ENCODE results near the gene NLRP9.
A peak's percentile ranks its signal among the peaks of the same experiment; 100 is the strongest.

NLRP9 gene

DNA sequence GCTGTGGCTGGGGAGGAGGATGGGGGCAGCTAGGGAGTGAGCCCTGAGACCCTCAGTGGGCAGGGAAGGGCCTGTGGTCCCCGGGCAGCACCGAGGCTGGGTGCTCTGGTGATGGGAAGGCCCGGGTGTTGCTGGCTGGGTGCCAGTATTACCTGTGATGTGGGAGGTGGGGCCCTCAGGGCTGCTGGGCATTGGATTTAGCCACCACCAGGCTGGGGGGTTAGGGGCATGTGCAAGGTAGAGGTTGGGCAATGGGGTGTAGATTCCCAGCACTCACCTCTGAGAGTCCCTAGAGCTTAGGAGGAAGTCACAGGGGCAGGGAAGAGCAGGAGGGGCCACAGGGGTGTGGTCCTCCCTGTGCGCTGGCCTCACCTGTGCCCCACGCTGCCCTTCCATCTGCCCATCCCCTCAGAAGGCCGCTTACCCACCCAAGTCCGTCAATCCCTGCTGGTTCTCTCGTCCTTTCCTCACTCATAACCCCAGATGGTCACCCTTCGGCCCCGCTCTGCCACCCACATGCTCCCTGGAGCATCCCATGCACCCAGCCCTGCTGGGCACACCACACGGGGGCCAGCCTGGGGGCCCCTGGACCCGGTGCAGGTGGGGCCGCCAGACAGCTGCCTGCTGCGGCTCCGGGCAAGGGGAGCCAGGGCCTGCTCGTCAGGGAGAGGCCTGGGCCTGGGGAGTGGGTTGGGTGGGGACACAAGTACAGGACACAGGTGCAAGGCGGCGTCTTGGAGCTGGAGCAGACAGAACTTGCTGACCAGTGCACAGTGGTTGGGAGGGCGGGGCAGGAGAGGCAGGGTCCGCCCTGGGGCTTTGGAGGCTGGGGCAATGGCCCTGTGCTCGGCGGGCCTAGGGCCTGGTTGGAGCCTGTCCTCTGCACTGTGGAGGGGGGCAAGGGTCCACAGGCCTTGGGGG lies 50.7 kb downstream of the NLRP9 start:
- no peak for DNase-seq

DNA sequence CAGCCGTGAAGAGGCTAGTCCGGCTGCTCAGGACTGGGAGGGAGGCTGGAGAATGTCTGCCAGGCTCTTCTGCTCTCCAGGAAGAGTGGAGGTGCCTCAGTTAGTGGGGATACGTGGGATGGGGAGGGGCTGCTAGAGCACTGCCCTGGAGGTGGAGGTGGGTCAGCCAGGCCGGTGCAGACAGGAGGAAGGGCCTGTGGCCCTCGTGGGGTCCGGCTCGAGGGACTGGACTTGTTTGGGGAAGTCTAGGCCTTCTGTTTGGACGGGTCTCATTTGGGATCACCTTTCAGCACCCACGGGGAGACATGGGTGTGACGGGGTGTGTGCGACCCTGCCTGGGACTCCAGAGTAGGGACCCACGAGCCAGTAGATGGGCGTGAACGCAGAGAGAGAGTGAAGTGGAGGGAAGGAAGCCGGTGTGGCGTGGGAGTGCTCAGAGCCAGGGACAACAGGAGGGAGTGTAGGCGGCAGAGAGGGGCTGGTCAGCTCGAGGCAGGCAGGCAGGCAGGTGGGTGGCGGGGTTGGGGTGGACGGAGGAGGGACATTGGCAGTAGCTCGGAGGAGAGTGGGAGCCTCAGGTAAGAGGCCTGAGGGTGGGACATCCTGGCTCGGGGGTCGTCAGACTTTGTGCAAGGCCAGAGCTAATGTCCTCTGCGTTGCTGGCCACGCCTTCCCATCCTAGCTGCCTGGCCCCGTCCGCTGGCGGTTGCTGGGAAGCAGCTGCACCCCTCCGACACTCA lies 51.7 kb downstream of the NLRP9 start:
- DNase-seq, result no peak

DNA sequence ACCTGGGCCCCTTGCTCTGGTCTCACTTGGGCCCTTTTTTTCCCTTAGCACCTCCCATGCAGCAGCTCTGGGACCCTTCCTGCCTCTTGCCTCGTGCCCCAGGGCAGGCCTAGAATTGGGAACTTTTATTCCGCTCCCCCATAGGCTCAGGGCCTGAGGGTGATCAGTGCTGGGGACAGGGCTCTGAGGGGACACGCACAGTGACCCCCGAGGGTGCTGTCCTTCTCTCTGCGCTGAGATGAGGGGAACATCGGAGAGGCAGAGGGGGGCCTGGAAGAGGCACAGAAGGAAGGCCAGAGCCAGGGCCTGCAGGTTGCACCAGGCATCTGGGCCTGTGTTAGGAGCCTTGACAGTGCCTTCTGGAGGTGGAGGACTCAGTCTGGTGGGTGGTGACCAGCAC lies 52.4 kb downstream of the NLRP9 start:
- no peak for DNase-seq

DNA sequence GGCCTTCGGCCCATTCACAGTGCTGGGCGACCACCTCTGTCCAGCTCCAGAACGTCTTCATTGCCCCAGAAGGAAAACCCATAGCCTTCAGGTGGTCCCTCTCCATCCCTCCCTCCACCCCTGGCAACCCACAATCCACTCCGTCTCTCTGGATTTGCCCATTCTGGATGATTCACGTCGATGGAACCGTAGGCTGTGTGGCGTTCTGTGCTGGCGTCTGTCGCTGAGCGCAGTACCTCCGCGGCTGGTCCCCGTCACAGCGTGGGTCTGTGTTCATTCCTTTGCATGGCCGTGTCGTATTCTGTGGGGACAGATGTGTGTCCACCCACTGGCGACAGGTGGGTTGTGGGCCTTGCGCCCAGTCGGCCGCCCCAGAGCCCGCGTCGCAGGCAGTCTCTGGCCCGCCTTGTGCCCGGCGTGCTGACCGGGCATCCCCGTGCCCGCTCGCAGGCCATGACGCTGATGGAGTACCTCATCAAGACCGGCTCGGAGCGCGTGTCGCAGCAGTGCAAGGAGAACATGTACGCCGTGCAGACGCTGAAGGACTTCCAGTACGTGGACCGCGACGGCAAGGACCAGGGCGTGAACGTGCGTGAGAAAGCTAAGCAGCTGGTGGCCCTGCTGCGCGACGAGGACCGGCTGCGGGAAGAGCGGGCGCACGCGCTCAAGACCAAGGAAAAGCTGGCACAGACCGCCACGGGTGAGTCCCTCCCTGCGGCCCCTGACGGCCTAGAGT lies 53.1 kb downstream of the NLRP9 start:
- DNase-seq, result no peak

DNA sequence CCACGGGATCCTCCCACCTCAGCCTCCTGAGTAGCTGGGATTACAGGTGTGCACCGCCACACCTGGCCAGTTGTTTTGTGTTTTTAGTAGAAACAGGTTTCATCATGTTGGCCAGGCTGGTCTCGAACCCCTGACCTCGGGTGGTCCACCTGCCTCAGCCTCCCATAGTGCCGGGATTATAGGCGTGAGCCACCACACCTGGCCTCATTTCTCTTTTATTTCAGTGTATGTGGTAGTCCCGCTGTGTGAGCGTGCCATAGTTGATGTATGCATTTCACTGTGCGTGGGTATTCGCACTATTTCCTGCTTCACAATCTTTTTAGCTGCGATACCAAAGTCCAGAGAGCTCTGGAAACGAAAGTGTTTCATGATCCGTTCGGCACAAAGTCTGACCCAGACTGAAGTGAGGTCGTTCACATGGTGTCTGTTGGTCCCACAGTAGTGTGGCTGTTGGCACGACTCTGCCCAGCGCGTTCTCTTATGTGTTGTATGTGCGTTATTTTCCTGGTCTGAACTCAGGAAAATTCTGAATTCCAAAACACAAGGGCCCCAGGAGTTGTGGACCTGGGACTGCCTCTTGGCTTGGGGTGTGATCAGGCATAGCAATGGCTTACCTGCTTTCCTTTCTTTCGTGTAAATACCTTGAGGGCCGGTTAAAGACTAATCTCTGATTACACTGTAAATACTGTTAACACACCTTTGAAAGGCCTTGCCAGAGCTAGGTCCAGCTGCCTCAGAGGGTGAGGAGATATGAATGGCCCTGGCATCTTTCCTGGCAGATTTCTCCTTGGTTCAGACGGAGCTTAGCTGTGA lies 54.5 kb downstream of the NLRP9 start:
- no peak for DNase-seq

DNA sequence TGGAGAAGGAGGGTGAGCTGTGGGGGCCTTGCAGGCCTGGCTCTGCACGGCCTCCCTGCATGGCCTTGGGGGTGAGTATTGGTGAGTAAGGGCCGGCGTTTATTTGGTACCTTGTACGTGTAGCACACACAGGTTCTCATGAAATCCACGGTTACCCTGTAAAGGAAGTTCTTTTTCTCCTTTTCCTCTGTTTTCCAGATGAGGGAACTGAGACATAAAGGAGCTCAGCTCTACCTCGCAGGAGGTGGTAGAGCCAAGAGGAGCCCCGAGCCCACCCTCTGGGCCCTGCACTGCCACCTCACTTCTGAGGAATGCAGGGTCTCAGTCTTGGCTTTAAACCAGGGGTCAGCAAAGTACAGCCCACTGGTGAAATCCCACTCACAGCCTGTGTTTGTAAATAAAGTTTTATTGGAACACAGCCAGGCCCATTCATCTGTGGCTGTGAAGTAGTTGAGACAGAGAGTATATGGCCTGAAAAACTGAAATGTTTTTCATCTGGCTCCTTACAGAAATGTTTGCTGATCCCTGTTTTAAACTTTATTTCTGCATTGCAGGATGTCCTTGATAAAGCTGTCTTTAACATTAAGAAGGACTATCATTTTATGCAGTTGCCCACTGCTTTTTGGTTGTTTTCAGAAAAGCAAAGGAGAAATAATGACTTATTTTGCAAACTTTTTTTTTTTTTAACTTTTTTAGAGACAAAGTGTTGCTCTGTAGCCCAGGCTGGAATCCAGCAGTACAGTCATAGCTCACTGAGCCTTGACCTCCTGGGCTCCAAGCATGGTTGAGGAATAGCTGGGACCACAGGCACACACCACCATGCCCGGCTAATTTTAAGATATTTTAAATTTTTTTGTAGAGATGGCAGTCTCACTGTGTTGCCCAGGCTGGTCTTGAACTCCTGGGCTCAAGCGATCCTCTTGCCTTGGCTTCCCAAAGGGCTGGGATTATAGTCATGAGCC lies 56.8 kb downstream of the NLRP9 start:
- no peak for DNase-seq

DNA sequence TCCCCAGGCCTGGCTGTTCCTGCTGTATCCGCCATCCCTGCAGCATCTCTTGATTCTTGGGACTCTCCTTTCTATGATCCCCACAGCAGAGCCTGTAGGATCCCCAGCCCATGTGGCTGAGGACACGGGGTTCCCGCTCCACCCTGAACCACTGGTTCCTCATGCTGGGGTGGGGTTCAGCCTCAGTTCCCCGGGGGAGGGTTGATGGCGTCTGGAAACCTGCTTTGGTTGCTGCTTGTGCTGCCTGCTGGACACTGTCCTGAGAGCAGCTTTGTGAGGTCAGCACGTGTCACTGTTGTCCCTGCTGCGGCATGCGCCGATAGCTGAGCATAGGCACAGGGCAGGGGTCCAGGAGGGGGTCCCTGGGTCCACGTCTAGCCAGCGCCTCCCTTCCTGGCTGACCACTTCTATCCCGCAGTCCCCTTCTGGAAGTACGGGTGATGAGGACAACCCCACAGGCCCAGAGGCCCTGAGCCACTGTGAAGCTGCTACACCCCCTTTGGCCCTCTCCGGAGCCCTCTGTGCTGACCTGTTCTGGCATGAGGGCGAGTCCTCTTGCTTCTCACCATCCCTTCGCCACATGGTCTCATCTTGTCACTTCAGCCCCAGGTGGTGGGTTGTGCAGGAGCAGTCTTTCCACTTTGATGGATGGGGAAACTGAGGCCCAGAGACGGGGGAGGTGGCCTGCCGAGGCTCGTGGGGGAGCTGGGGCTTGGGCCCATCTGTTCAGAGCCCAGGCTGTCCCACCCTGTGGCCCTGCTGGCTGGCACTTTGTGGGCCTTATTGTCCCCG lies 57.7 kb downstream of the NLRP9 start:
- no peak for DNase-seq

DNA sequence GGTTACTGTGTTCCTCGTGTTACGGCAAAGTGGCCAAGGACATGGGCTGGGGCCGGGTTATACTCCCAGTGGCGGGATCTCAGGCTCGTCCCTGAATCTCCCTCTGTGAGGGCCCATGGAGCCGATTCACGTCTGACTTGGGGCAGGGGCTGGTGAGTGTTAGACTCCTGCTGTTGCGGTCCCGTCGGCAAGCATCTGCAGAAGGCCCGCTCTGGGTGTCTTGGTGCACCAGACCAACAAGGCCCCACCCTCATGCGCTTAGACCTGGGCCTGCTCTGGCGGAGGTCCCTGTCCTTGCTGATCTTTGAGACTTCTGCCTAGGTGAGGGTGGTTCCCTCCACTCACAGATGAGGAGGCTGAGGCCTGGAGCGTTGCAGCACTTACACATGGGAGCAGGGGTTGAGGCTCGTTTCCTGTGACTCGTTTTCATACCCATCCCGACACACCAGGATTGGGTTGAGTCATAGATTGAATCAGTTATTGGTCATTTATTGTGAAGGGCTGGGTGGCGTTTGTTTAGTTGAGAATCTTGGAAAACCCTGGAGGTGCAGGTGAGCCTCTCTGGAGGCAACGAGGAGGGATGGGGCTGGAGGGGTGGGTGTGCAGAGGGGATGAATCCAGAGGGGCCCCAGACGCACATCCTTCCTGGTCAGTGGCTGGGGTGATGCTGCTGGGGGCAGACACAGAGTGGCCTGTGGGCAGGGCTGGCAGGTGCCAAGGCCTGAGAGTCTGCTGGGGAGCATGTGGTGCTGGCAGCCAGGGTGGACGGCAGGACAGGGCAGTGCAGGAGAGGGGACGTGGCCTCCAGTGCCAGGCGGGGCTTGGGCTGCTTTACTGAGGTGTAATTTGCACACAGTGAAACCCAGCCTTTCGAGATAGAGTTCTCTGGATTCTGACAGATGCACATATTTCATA lies 58.6 kb downstream of the NLRP9 start:
- DNase-seq, result no peak

DNA sequence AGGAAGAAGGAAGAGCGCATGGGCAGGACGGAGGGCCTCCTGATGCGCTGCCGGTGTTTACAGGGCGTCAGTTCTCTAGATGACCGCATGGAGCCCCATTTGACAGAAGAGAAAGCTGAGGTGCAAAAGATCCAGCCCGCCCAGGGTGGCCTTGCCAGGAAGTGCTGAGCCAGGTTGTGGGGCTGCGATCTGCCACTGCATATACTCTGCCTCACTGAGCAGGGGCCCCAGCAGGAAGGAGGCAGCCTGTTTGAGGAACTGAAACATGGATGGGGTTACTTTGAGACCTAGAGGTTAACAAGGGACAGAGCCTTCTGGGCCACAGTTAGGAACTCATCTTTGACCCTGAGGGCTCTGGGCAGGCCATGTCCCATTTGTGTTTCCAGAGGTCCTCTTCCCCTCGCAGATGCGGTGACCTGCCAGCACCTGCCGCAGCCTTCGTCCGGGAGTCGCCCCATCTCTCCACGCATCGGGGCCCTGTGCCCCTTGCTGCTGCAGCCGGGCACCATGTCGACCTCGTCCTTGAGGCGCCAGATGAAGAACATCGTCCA lies 60.0 kb downstream of the NLRP9 start:
- DNase-seq, result peak; percentile 32

DNA sequence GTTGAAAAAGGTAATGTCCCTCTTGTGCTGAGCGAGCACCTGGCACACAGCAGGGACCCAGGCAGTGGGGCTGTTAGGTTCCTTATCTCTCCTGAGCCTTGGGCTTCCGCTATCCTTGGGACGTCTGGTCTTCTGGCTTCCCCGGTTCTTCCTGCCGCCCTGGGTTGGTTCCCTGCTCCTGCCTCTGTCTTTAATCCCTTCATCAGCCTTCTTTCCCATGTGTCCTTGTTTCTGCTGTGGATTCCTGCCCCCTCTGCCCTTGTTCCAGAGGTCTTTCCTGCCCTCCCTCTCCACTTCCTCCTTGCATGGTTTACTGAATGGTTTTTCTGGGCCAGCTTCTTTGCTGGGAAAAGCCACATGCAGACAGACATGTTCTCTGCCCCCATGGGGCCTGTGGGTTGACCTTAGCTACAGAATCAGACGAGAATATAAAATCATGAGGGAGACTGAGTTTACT lies 60.6 kb downstream of the NLRP9 start:
- DNase-seq, result no peak

DNA sequence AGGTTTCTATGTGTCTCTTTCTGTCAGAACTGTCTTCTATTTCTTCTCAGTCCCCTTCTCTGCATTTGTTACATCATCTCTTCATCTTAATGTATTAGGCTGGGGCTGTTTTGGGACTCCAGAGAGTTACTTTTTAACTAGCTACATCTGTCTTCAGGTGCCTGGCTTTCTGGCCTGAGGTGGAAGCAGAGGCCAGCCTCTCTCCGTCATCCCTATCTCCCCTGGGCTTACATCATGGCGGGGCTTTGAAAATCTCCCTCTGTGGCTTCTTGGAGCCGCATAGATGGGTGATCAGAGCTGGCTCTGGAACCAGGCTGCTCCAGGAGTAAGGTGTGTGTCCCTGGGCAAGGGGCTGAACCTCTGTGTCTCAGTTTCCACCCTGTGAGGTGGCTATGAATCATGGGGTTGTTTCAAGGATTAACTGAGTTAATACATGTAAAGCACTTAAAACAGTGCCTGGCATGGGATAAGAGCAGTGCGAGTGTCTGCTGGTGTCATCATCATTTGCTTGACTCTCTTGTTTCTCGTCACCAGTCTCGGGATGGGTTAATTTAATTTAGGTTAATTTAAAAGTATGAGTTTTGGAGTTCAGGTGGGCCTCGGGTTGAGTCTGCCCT lies 61.2 kb downstream of the NLRP9 start:
- DNase-seq, result no peak

DNA sequence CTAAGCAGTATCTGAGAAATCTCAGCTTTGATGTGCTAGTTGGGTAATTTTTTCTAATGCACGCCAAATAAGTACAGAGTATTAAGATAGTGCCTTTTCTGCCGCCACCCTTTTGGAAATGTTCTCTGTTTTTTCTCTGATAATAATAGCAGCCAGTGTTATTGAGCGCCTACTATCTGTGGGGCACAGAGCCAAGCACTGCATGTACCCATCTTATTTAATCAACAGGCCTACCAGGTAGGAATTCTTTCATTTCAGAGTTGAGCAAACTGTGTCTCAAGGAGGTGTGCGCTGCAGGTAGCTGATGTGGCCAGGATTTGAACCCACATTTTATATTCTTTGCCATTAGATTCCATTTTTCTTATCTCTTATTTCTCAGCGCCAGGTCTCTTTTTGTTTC lies 61.8 kb downstream of the NLRP9 start:
- no peak for DNase-seq

DNA sequence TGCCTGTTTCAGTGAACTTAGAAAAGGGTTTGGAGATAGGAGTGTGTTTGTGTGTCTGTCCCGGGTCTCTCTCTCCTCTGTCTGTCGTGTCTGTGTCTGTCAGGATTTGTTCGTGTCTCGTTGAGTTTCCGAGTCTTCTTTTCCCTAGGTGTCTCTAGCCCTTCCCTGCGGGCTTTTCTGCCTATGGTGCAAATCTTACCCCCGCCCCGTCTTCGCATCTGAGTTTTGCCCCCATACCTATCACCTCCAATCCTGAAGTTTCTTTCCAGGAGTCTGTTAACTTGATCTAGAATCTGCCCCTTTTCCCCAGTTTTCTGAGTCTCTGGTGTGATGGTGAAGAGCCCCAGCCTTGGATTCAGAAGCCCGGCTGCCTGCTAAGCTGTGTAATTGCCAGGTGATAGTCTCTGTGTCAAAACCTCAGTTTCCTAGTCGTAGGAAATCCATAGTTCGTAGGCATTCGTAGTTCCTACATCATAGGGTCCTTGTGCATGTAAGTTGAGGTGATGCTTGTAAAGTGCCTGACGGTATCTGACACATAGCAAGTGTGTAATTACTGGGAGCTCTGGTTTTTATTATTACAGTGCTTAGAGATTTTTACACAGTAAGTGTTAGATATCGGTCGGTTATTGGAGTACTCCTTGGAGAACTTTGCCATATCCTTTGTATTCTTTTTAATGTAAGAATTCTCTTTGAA lies 62.4 kb downstream of the NLRP9 start:
- no peak for DNase-seq

DNA sequence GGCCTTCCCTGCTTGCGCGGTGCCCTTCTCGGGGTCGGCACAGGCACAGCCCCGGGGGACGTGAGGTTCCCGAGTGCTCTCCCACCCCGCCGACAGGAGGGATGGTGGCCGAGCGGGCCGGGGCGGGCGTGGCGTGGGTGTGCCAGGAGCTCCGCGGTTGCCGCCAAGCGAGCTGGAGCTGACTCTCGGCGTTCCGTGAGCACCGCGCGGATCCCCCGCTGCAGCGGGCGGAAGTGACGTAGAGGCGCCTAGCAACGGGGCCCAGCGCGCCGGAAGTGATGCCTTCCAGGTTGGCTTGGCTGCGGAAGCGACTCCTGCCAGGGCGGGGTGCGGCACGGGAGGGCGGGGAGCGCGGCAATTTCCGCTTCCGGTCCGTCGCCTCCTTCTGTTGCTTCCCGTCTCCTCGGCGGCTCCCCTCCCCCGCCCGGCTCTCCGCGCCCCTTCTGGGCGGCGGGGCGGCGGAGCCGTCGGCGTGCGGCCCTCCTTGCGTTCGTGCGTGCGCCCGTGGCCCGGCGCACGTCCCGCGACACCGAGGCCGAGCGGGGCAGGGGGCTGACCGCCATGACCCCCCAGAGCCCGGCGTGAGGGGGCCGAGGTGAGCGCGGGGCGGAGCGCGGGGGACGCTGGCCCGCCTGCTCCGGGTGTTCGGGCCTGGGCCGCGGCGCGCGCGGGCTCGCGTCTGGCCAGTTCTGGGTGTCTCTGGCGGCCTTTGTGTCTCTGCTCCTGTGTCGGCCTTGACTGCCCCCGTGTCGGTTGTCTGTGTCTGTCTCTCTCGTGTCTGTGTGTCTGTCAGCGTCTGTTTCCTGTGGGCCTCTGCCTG lies 63.2 kb downstream of the NLRP9 start, which contains the start of gene EPN1:
Gene EPN1, plus strand, starts transcription at position 386 of the 820 bp plus-strand sequence. CDS start 3,402 bp downstream, outside the sequence.
- peak; percentile 97 for DNase-seq

DNA sequence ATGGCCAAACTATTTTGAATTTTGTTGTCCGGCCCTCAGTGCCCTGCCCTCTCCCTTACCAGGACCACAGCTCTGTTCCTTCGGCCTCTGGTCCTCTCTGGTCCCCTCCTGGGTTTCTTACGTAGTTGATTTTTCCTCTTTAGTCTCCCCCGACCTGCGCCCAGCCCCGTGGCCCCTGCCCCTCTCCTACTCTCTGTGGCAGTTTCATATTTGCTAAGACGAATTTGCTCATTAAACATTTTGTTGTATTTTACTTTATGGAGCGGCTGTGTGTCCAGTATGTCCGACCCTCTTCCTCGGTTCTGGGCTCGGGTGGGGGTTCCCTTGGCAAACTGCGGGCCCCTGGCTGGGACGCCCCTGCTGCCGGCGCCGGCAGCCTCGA lies 63.8 kb downstream of the NLRP9 start:
- DNase-seq, result no peak

DNA sequence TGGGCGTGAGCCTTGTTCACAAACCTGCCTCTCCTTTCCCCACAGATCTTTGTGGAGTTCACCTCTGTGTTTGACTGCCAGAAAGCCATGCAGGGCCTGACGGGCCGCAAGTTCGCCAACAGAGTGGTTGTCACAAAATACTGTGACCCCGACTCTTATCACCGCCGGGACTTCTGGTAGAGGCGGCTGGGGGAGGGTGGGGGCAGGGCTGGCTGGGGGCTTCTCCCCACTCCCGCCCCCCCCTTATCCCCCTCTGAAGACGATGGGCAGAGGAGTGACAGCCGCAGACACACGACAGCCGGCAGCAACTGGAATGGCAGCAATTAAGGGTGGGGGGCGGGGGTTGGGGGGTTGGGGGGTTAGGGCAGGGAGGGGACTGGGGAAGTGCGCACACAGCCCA lies 64.3 kb downstream of the NLRP9 start:
- no peak for DNase-seq

DNA sequence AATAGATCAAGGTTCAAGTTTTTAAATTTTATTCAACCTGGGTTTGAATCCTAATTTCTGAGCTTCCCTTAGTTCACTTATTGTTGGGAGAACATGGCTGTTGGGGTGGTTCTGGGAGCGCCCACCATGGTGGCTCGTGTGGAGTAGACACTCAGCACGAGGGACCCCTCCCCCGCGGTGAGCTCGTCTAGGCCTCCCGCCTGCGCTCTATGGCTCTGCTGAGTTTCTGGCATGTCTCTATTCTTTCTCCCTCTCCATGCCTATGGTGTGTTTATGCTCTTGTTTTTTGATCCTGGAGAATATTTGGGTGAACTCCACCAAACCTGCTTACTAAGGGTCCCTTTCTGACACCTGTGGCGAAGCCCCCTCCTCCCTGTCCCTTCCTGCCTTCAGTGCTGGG lies 64.7 kb downstream of the NLRP9 start:
- DNase-seq, result no peak

All from CD4-positive, alpha-beta T cell treated with Interleukin-17A for 1 hour (primary cell).